ENCODE results near the gene STK32B. TPM values are rescaled to one million over a fixed set of nuclear protein-coding genes. Genes with fewer than 3 reads are reported as not detected.
"Not testable (repeated sequence)": the region's sequence is repeated elsewhere in the genome, so short reads cannot be mapped to it uniquely, and the experiment has no call there.

STK32B gene
- total RNA-seq, result not detected in 2 replicates

DNA sequence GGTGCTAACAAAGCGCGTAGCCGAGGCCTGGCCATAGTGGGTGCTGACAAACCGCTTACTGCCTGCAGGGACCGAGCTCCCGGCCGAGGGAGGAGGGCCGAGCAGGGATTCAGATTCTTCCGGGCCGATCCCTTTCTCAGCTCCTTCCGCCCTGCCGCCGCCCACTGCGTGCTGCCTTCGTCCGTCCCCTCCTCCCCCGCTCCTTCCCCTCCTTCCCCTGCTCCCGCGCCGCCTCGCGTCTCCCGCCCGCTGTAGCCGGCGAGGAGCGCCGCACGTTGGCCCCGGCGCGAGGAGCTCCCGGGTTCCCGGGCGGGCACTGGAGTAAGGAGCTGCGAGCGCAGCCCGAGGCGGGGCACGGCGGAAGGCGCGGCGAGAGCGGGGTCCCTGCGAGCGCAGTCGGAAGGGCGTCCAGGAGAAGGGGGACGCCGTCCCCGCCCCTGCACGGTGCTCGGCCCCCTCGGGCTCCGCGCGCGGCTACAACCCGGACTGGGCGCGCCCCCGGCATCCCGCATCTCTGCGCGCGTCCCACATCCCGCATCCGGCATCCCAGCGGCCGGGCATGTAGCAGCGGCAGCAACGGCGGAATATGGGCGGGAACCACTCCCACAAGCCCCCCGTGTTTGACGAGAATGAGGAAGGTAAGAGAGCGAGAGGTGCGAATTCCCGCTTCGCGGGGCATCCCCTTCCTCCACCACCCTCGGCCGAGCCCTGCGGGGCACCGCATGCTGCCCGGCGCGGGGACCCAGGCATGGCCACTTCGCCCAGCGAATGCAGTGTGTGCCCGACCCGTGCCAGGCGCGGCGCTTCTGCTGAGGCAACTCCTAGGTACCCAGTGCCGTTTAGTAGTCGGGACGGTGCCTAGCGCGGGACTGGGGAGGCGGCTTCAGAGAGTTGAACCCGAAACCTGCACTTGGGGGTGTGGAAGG is at the start of gene STK32B:
STK32B (plus strand) TSS at position 203 of the 926 bp plus-strand sequence.
- intact Hi-C loops (cut with micrococcal nuclease), result no loop called here

GRCh38 chr4:5001641-5002040 is 49.6 kb upstream of the STK32B start:
- intact Hi-C loops (cut with micrococcal nuclease), result not testable (repeated sequence)

GRCh38 chr4:5003372-5003857 is 47.9 kb upstream of the STK32B start:
- intact Hi-C loops (cut with micrococcal nuclease), result no loop called here

GRCh38 chr4:5003918-5004317 is 47.4 kb upstream of the STK32B start:
- intact Hi-C loops (cut with micrococcal nuclease), result no loop called here

- intact Hi-C loops (cut with micrococcal nuclease), result no loop called here
Measured at GRCh38 chr4:5004496-5004895, 46.8 kb upstream of the STK32B start.

- intact Hi-C loops (cut with micrococcal nuclease), result not testable (repeated sequence)
Measured at GRCh38 chr4:5006932-5007331, 44.3 kb upstream of the STK32B start.

- intact Hi-C loops (cut with micrococcal nuclease), result no loop called here
Measured at GRCh38 chr4:5009796-5010195, 41.5 kb upstream of the STK32B start.

DNA sequence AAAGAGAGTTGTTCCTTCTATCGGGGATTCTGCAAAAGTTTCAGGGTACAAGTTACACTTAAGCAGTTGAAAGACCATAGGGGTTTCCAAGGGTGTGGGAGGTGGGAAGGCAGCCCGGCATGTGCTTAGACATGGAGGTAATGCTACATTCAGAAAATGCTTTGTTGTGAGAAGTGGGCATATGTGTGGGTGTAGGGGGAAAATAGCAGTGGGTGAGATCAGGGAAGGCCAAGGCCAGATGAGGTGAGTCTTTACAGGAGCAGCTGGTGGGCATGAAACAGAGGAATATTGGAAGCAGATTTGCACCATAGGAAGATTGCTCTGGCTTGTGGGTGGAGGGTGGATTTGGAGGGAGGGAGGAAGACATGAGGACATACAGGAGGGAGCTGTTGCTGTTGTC is 40.3 kb upstream of the STK32B start:
- intact Hi-C loops (cut with micrococcal nuclease), result no loop called here

GRCh38 chr4:5012244-5012898 is 38.9 kb upstream of the STK32B start:
- intact Hi-C loops (cut with micrococcal nuclease), result no loop called here

- intact Hi-C loops (cut with micrococcal nuclease), result no loop called here
Measured at GRCh38 chr4:5012958-5013357, 38.3 kb upstream of the STK32B start.

- intact Hi-C loops (cut with micrococcal nuclease), result no loop called here
Measured at GRCh38 chr4:5014007-5014682, 37.1 kb upstream of the STK32B start.

GRCh38 chr4:5018096-5018495 is 33.2 kb upstream of the STK32B start:
- intact Hi-C loops (cut with micrococcal nuclease), result no loop called here

DNA sequence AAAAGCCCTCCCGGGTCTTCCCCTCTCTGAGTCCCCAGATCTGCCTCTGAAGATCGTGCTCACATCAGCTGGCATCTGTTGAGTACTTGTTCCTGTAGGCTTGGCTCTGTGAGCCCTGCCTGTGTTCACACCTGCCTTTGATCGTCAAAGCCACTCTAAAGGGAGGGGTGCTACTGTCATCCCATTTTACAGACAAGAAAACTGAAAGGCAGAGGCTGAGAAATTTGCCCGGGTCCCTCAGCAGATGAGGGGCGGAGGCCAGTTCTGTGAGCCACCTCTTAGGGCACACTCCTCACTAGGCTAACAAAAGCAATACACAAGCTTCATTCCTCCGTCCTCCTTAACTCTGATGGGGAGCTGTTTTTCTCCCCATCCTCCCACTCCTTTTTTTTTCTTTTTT is 32.7 kb upstream of the STK32B start:
- intact Hi-C loops (cut with micrococcal nuclease), result no loop called here

- intact Hi-C loops (cut with micrococcal nuclease), result no loop called here
Measured at GRCh38 chr4:5019274-5019673, 32.0 kb upstream of the STK32B start, which contains the start of gene CYTL1. CYTL1 (minus strand) TSS chr4:5019458; CDS start chr4:5019445, 13 bp downstream.

- intact Hi-C loops (cut with micrococcal nuclease), result no loop called here
Measured at GRCh38 chr4:5019796-5020195, 31.5 kb upstream of the STK32B start.

DNA sequence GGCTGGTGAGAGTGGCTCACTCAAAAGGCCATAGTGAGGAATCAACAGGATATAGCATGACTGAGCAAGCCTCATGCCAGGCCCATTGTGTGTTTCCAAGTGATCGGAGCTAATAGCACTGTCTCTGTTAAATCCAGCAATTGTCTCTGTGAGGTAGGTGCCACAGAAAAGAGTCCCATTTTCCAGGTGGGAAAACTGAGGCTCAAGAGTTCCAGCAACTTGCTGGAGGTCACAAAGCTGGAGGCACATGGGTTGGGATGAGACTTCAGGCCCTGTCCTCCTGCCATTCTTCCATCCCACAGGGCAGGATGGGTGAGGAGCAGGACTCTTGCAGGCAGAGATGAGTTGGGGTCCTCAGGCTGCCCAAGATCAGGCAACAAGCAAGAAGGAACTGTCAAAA is 30.9 kb upstream of the STK32B start:
- intact Hi-C loops (cut with micrococcal nuclease), result no loop called here

DNA sequence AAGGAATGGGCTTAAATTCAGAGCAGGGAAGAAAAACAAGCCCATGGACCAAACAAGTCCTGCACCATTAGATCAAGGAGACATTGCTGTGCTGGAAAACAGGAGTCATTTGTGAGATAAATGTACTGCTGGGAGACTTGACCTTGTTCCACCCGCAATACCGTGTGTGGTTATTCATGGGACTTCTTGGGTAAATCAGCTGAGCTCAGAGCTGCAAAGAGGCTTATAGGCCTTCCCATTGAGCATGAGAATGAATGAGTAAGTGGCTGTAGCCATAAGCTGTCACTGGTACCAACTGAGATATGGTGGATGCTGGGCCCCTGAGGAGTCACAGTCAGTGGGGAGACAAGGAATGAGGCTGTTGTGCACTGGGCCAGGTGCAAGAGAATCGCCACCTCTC is 29.7 kb upstream of the STK32B start:
- intact Hi-C loops (cut with micrococcal nuclease), result no loop called here

DNA sequence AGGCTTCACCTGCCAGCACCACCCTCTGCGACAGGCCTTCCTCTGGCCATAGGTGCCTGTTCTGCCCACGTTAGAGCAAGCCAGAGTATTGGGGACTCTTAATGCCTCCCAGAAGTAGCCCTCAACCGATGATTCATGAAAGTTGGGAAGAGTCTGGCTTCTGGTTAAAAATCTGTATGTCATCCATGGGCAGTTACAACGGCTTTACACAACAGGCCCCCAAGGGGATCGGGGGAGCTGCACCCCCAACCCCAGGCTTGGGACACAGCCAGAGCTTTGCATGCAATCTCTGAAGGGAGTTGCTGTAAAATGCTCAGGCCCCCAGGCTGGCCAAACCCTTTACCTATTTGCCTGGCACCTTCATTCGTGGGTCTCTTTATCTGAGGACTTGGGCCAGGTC is 26.6 kb upstream of the STK32B start:
- intact Hi-C loops (cut with micrococcal nuclease), result no loop called here

DNA sequence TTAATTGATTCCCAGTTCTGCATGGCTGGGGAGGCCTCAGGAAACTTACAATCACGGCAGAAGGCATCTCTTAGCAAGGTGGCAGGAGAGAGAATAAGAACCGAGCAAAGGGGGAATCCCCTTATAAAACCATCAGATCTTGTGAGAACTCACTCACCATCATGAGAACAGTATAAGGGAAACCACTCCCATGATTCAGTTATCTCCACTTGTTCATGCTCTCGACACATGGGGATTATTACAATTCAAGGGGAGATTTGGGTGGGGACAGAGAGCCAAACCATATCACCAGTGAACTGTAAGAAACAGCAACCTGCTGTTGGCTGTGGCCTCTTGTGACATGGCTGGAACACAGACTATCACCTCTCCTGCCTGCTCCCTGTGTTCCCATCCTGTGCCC is 24.9 kb upstream of the STK32B start:
- intact Hi-C loops (cut with micrococcal nuclease), result no loop called here

DNA sequence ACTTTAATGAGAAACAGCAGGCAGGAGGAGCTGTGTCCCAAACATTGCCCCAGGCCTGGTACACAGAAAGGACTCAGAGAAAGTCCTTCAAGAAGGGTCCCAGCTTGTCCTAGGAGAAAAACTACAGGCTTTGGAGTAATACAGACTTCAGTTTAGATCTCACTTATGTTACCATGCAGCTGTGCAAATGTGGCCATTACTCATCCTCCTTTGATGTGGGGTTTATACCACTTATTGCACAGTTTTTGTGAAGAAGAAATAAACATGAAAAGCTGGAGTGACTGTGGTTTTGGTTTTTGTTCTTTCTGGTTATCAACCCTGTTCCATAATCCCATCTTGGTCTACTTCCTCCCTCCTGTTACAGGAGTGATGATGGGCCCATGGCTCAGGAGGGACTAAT is 23.9 kb upstream of the STK32B start:
- intact Hi-C loops (cut with micrococcal nuclease), result no loop called here

- intact Hi-C loops (cut with micrococcal nuclease), result no loop called here
Measured at GRCh38 chr4:5028480-5028879, 22.8 kb upstream of the STK32B start.

GRCh38 chr4:5029447-5029846 is 21.8 kb upstream of the STK32B start:
- intact Hi-C loops (cut with micrococcal nuclease), result no loop called here

Data from T-helper 2 cell treated with Interferon-gamma antibody and Interleukin-4, amounts not matched to agents 100 ng/mL and 5 ng/mL, for 36 hours (primary cell).